Amniotic epithelial cell (primary cell): Measurements from ENCODE around the gene MED22.

ENCODE experiments used
- DNase-seq: peaks from one replicate; pipeline ENCODE4 v3.0.0-alpha.2; 2010; ENCODE audit warnings: low read depth

MED22 gene

DNA sequence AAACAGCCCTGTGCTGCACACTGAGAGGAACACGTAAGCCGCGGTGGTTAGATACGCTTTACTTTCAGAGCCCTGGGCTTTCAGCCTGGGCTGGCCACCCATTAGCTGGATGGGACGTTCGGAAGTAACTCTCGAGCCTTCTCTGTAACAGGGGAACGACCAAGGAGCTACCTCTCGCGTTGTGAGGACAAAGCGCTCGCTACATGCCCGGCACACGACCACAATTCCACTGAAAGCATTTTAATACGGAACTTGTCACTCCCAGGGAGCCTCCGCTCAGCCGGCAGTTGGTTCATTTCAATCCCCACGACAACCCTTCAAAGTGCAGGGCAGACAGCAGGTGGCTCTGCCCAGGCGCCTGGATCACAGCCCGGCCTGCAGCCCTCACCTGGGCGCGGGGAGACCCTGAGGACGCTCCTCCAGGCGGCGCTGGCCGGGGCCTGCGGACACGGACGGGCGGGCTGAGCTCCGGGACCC, 8.0 kb upstream of the MED22 start:
- DNase-seq = no peak

DNA sequence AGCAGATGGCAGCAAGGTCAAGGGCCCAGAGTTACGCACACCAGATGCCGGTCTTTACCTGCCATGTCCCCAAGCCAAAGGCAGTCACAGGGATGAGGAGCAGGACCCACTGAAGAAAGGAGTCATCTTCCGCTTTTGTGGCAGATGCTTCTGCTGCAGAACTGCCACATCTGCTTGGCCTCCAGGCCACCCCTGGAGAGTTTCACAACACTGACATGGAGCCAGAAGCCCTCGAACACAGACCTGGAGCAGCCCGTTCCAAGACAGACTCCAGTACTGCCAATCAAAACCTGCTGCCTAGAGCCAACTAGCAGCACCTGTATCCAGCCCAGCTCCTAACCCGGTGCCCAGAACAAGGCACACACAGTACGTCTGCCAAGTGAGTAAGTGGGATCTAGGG, 6.8 kb upstream of the MED22 start:
- no peak for DNase-seq

DNA sequence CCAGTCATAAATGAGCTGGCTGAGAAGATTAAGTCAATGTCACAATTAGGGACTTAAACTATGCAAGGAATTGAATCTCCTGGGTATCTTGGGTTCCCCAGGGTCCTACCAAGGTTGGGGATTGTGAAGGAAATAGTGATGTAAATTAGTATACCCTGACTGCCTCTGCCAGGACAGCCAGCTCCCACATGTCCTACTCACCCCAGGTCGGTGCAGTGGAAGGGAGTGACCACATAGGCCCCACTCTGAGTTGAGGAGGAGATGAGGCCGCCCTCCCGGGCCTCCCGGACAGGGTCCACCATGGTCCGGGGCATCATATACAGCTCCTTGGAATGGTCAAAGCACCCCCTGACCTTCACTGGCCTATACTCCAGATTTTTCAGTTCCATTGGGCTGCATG, 5.6 kb upstream of the MED22 start:
- no peak for DNase-seq

DNA sequence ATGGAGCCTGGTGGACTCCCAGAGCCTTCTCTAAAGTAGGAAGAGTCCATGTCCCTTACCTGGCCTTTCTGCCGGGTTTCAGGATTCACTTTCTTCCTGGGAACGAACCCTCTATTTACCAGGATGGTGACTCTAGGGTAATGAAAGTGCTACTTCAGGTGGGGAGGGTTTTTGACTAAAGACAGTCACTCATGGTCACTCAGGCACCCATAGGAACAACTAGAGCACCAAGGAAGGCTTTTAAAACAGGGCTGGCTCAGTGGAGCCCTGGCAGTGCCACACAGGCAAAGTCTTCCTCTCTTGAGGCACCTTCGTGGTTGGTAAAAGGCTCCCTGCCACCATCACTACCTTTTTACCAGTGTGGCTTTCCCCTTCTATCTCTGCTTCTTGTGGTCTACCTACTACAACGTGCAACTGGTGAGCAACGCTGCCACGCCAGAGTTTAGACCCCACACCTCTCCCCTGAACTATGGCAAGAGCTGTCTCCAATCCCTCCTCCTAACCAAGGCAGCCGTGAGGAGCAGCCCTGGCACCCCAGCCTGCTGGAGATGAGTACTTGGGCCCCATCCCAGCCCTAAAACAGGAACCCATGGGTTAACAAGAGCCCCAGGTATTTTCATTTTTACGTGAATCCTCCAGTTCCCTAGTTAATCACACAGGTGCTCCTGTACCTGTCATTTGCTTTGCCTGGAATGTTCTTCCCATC, 4.9 kb upstream of the MED22 start:
- no peak for DNase-seq

DNA sequence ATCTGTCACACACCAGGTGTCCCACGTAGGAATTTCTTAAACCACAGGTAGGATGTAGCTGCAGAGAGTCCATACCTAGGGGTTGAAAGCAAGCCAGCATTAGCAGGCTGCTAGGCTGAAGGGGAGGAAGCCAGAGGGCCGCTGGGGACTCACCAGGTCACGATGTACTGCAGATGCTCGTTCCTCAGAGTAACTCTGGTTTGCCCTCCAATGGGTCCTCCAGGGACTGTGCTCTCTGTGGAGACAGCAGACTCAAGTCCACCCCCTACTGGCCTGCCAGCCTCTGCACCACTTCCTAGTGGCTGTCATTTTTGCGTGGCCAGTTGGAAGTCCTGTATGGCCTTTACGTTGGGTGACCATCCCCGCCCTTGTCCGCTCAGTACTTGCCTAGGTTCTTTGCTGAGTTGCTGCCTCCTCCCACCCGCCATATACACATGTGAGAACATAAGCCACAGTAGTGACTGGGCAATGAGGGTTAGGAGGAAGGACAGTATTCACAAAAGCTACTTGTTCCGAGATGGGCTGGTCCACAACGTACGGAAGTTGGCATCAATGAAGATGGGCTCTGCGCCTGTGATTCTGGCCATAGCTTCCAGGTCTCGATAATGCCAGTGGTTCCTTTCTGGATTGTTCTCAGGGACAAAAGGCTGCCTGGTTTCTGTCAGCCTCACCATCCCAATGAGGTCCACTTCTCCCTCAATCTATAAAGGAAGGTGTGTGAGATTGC, 4.1 kb upstream of the MED22 start:
- peak; percentile 61 for DNase-seq

DNA sequence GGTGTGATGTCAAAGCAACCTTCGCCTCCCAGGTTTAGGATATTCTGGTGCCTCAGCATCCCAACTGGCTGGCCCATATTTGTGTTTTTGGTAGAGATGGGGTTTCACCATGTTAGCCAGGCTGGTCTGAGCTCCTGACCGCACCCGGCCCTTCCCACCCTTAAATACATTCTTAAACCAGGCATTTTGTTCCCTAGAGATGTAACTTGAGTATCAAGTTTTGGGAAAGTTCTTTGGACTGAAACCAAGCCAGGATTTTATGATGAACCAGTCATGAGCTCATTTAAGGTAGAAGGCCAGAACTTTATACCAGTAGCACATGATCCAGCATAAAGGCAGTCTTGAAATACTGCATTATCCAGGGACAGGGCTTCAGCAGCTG, 3.6 kb upstream of the MED22 start:
- no peak for DNase-seq

DNA sequence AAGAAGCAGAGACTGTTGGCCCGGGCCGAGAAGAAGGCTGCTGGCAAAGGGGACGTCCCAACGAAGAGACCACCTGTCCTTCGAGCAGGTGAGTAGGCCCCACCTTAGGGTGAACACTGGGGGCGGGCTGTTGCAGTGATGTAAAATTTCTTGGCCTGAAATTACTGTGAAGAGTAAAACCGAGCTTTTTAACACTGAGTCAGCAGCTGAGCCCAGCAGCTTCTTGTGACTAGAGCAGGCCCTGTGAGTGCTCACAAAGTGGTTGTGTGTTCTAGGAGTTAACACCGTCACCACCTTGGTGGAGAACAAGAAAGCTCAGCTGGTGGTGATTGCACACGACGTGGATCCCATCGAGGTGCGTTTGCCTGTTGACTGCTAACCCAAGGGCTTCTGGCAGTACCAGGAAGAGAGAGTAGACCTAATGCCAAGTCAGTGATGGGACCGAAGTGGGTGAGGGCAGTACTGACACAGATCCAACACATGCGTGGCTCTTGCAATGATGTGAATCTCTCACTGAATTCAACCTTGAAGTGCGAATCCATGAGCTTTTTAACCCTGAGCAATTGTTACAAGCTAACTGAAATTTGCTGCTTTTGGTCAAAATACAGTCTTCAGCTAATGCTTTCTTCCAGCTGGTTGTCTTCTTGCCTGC, 2.2 kb upstream of the MED22 start:
- no peak for DNase-seq

DNA sequence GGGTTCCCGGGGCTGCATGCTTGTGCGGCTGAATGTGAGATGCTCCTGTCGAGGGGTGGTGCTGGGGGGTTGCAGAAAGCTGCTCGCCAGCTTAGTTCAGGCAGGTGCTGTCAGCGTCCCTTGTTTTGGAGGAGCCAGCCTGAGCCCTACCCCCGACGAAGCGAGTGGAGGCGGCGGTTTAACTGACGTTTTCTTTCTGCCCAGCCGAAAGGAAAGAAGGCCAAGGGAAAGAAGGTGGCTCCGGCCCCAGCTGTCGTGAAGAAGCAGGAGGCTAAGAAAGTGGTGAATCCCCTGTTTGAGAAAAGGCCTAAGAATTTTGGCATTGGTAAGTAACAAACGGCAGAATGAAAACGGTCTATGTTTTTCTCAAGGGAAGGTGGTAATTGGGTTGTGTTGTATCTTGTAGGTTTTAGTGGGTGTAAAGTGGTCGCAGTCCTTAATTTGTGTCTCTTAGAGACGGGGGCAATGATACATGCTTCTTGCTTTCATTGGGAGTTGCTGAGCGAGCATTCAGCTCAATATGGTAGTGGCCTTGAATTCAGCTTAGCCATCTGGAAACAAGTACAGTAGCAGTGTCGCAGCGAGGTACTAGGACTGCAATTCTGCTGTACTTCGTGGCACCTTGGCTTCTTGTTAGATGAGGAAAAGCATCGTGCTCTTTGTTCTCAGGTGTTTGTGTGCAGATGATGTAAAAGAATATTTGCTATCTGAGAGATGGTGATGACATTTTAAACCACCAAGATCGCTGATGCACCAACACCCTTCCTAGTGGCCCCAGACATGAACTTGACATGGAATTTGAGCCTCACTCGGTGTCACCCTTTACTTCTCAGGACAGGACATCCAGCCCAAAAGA, 1.0 kb upstream of the MED22 start:
- no peak for DNase-seq

DNA sequence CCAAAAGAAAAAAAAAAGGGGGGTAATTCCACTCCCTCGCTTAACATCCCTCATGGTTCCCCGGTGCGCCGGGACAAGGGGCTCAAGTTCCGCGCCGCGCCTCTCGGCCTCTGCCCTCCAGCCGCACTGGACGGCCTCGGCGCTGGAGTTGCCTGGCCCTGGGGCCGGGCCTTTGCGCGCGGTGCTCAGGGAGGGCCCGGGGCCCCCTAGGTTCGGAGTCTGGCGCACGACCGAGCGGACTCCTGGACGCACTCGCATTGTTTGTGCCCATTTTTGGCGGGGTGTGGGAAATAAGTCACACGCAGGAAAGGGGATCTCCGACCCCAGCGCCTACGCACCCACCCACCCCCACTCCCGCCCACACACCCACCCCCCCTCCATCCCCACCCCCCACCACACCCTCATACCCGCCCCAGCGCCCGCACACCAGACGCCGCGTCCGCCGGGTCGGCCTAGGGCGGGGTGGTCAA, 381 bp downstream of the MED22 start:
- no peak for DNase-seq

DNA sequence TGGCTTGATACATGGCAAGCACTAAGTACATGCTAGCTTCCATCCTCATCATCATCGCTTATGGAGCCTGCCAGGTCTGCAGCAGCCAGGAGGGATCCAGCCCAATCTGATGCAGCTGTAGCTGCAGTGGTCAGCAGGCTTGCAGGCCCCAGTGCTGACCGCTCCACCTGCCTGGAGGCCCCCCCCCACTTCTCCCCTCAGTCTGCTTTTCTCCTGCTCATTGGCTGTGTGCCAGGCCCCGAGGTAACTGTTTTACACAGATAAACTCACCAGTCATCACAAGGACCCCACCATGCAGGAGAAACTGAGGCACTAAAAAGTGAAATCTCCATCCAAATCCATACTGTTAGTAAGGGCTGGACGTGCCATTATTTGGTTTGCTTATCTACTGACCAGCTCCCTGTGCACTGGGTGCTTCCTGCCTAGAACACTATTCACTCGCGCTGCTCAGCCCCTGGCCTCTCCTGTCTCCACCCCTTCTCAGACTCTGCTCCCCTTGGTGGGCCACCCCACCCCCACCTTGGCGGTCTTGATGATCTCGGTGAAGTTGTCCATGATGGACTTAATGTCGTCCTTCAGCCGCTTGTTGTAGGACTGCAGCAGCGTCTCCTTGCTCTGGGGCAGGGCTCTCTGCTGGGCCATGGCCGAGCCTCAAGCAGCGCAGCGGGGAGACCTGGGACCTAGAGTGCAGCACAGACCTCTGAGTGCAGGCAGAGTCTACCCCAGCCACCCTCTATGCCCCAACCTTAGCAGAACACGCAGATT, 1.7 kb downstream of the MED22 start:
- no peak for DNase-seq

DNA sequence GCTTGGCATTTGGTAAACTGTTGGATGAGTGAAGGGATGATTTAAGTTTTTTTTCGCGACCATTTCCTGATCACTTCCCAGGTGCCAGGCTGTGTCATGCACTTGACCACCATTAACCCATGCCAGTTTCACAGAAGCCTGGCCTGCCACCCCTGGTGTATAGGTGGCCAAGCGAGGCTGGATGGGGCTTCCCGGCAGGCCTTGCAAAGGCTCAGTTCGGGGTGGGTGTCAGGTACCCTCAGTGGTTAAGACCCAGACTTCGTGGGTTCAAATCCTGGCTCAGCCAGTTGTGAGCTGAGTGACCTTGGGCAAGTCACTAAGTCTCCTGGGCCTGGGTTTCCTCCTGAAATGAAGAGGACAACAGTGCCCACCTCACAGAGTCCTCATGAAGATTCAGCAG, 2.3 kb downstream of the MED22 start:
- DNase-seq = no peak

DNA sequence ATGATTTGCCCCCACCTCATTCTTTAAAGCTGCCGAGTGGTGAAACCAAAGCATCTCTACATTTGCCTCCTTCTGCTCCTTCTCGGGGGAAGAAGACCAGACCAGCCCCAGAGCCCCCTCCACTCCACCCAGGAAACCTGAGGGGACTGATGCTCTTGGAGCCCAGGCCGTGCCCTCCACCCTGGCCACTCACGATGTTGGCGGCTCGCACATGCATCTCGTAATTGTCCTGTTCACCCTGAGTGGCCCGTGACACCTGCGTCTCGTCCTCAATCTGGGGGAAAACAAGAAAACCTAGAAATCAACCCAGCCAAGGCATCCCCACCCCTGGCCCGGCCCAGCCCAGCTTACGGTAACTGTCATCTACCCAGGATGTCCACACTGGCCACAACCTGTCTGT, 3.0 kb downstream of the MED22 start:
- no peak for DNase-seq

DNA sequence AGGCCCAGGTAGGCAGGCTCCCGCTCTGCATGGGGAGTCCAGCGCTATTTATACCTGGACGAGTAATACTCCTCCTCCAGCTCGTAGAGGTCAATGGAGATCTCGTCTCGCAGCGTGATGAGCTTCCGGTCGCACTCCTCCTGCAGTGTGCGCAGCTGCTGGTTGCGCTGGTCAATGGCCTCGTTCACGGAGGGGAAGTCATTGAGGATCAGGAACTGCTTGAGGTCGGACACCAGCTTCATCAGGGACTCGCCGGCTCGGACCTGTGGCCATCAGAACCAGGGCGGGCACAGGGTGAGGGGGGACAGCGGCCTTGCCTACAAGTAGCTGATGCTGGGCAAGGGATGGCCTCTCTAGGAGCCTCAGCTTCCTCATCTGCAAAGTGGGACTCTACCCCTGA, 3.9 kb downstream of the MED22 start:
- DNase-seq = no peak

DNA sequence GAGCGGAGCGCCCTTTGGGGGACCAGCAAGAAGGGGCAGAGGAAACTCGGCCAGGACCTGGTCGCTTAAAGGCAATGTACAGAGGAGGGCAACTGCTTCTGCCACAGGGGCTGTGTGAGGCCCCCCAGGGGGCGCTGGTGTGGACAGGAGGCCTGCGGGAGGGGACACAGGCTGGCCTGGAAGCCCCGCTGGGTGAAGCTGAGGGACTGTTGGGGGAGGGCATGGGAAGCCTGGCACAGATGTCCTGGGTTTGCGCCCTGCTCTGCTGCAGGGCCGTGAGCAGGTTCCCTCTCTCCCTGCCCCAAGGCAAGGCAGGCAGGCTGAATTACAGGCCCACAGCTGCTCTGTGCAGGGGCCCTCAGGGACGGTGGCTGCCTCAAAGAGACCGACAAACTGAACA, 5.4 kb downstream of the MED22 start:
- no peak for DNase-seq

DNA sequence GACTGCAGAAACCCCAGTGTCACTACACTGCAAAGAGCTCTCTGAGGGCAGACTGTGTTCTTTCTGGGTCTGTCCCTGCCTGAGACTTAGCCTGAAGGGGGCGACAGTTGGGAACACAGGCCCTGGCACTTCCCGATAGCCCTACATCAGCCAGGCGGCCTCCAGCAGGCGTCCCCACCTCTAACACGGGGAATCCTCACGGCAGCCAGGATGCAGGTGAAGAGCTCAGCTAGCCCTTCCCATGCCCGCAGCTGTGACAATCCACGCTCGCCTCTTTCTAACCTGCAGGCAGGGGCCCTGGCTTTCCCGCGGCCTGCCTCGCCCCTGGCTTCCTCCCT, 5.9 kb downstream of the MED22 start:
- DNase-seq = no peak

DNA sequence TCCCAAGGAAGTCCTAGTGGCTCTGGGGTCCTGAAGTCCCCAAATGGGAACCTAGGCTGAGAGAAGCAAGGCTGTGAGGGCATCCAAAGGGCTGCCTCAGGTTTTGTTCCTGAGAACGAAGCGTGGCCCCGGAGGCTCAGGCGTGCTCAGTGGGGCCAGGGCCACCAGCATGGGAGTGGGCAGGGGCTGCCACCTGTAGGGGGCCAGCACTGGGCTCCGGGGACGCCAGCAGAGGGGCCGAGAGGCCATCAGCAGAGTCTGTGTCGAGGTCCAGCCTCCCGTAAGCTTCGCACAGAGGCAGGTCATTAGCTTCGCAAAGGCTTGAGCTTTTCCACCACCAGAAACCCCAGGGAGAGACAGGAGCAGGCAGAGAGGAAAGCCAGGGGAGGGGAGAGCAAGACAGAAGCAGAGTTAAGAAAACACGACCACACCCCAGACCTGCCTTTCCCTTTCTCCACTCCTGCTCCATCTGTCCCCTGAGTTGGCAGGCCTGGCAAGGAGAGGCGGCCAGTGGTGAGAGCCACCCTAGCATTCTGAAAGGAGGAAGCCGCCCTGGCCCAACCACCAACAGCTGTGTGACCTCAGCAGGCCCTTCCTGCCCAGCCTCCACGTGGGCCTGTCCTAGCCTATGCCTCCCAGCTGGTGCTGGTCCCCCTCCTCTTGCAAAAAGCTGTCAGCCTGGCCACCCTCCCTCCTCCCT, 6.4 kb downstream of the MED22 start:
- no peak for DNase-seq

DNA sequence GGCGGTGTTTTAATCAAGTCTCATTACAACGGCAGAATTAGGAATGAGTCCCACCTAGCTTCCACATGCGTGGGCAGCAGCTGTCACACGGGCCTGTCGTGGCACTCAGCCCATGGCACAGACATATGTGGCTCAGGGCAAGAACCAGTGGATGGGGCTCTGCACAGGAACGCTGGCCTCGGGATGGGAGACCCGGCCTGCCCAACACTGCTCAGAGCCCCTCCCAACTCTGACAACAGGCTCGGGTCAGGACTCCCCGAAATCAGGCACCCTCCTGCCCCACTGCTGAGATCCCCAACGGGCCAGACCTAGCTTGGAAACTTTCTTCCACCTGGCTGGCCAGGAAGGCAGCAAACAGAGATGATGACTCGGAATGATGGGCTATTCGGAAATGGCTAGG, 7.0 kb downstream of the MED22 start:
- DNase-seq = no peak

DNA sequence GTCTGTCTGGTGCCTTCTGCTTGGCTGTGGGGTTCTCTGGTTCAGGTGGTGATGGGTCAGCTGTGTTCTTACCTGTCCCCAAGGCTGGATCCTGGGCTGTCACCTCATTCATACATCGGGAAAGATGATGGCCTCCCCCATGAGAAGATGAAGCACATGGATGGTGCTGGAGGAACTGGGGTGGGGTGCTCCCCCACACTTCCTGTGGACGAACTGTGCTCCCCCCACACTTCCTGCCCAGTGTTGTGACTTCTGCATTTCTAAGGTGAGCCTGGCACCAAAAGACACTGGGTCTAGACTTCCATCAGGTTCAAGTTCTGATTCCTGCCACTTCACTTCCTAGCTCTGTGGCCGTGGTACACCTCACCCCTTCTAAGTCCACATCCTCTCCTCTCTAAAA, 7.7 kb downstream of the MED22 start:
- no peak for DNase-seq

DNA sequence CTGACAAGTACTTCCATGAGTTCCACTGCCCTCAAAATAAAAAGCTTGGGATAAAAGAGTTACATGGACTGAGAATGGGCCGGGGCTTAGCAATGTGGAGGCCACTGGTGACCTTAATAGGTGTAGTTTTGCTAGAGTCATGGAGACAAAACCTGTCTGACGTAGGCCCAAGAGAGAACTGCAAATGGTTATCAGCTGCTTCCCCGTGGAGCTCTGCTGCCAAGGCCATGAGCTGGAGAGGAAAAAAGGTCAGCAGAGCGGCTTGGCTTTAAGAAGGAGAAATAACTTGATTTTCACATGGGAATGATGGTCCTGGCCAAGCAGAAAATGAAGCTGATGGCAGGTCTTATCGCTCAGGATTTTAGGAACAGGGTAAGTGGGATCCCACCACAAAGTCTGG, 8.3 kb downstream of the MED22 start:
- DNase-seq = no peak

DNA sequence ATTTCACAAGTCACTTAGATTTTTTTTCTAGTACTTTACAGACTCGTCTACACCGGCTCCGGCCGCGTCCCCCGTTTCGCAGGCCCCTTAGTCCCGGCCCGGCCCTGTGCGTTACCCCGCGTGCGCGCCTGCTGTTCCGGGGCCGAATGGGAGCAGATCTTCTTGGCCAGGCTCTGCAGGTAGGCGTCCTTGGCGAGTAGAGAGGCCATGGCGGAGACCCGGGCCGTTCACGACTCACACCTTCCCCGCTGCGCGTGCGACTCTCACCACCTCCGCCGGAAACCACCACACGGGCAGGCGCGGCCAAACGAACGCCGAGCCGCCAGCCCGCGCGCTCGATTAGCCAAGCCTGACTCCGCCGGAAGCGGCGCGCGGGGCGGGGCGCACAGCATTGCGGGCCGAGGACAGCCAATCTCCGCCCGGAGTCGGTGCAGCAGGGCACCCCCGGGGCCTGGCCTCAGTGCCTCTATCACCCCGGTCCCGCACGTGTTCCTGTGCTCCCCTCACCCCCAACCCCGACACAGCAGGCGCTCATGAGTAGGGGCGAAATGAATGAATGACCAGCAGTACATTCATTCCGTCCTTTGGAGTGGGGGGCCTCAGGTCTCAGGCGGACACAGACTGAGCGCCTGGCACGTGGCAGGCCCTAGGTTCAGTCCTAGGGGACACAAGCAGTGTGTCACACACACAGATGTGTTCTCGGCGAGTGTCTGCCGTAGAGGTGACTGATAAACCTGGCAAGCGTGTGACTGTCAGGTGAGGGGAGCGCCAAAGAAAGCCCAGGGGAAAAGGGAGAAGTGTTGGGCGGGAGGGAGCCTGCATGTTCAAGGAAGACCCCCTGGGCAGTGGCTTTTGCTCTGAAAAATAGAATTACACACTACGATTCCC, 11.8 kb downstream of the MED22 start, which contains the start of gene SURF6:
TSS of gene SURF6 (minus strand) at position 265 of the 888 bp plus-strand sequence. CDS start at position 209, 56 bp downstream.
- peak; percentile 81 for DNase-seq
